Anterior cingulate cortex (tissue), 58 donors: Measurements from ENCODE around the gene TPRA1.
"Not testable (repeated sequence)": the region's sequence is repeated elsewhere in the genome, so short reads cannot be mapped to it uniquely, and the experiment has no call there.

Experiments used
- DNase-seq, 58 donors: peaks; one replicate each; lab custom pipeline; 2025; lab: John Stamatoyannopoulos, UW

The TPRA1 gene

DNA sequence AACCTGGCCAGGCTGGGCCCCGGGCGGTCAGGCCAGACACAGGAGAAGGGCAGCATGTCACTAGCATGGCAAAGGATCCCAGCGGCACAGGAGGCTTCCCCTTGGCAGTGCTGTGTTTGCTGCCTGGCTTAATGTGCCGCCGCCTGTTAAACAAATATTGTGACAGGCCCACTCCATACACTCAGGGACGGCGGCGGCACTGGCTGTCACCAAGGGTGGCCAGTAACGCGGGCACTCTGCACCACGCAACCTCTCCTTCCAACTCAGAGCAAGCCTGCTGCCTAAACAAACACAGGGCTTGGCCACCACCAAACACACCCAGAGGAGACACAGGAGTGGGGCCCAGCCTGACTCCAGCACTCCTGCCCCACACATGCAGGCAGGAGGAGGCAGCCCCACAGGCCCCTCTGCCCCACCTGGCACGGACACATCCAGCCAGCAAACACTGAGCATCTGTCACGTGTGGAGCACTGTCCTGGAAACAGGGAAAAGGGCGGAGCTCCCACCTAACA lies 48.0 kb downstream of the TPRA1 start:
- no peak for DNase-seq

GRCh38 chr3:127541320-127541719 lies 49.2 kb downstream of the TPRA1 start:
- DNase-seq, result no peak

GRCh38 chr3:127539366-127540060 lies 51.0 kb downstream of the TPRA1 start:
- no peak for DNase-seq

DNA sequence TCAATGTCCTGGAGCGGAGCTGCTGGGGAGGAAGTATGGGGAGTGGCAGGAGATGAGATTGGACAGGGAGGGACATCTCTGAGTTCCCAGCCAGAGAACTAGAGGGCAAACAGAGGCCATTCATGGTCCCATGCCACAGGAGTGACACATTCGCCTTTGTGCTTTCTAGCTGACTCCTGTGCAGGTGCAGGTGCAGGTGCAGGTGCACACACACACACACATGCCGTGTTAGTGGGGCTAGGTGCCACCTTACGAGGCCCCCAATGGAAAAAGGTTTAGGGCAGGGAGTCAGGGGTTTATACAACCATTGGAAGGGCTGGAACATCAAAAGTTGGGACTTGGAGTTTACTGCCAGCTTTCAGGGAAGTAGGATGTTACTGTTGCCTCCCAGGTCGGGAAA lies 52.0 kb downstream of the TPRA1 start:
- DNase-seq, result no peak

GRCh38 chr3:127536830-127537812 lies 53.4 kb downstream of the TPRA1 start:
- DNase-seq, result no peak

DNA sequence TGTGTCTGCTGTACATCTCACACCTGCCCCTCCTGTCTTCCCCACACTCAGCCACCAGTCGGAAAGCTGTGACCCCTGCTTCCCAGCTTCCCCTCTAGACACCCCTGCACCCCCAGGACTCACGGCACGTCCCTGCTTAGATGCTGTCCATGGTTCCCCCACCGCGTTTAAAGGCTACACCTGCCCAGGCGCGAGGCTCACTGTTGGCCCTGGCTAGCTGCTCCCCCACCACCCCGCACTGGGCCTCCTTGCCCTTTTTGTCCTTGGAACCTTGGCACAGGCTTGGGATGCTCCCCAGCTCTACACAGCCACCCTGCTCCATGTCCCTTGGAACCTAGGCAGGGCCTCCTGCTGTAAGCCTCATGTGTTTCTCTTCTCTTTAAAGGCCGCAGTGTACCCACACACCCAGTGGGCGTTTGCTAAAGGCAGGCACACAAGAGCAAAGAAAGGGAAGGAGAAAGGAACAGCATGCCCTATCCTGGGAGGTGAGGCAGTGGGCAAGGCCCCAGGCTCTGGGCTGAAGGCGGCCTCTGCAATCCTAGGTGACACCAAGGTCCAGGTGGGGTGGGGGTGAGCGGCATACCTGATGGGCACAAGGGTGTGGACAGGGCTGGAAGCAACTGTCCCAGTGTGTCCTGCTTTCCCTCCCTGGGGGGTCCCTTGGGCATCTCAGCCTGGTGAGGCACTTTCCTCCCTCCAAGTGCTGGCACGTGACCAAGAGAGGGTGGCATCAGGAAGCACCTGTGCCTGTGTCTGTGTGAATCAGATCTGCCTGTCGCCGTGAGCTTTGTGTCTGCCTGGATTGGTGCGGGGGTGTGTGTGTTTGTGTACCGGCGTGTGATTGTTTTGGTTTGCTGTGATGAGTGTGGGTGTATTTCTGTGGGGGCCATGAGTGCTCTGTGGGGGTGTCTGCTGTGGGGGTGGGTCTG lies 54.4 kb downstream of the TPRA1 start:
- DNase-seq, result peak in 15 of 58 donors; percentile 19 to 70 (median 40)

- DNase-seq, result no peak
These were observed 55.3 kb downstream of the TPRA1 start for GRCh38 chr3:127535106-127535785.

DNA sequence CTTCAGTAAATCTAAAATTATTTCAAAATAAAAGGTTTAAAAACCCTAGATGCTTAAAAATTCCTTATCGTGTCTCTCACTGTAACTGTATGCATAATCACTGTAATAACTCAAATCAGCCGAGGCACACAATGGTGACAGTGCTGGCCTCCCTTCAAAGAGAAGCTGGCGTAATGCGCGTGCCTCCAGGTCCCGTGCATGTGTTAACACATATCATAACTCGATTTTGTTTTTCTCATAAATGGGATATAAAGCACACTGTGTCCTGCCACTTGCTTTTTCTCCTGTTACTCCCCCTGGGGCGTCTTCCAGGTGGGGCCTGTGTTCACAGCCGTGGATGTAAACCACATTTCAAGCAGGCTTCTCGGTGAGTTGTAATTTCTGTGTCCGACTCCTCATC lies 56.0 kb downstream of the TPRA1 start:
- DNase-seq, result no peak

- DNase-seq, result no peak
These were observed 56.4 kb downstream of the TPRA1 start for GRCh38 chr3:127534161-127534451.

DNA sequence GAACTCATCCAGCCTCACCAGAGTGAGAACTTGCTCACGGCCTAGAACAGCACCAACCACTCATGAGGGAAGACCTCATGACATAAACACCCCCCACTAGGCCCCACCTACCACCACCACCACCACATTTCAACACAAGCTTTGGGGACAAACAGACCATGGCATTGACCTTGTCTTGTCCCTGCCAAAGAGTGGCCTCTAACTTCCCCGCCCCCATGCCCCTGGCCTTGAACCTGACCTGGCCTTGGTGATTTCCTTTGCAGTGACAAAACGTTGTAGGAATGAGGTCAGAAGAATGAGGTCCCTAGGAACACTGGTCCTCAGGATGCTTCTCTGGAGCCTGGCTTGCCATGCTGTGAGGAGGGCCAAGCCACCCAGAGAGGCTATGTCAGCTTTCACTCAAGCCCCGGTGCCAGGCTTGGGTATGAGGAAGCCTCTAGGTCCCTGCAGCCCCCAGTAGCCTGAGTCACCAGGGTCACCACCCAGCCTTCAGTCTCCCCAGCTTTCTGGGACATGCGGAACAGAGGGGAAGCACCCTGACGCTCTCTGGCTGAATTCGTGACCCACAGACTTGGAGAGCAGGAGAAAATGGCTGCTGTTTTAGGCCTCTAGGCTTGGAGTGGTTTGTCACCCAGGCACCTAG lies 57.9 kb downstream of the TPRA1 start:
- no peak for DNase-seq

- no peak for DNase-seq
These were observed 58.7 kb downstream of the TPRA1 start for GRCh38 chr3:127531821-127532220.

DNA sequence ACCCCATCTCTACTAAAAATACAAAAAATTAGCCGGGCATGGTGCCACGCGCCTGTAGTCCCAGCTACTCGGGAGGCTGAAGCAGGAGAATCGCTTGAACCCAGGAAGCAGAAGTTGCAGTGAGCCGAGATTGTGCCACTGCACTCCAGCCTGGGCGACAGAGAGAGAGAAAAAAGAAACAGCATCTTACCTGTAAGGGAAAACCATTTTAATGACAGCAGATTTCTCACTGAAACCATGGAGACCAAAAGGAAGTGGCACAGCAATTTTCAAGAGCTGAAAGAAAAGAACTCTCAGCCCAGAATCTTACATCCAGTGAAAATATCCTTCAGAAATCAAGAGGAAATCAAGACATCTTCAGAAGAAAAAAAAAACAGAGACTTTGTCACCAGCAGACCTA lies 59.7 kb downstream of the TPRA1 start:
- DNase-seq, result not testable (repeated sequence)

- no peak for DNase-seq
These were observed 61.0 kb downstream of the TPRA1 start for GRCh38 chr3:127529346-127530188.

GRCh38 chr3:127525373-127525772 lies 65.2 kb downstream of the TPRA1 start:
- DNase-seq, result peak in 1 of 58 donors; percentile 17

DNA sequence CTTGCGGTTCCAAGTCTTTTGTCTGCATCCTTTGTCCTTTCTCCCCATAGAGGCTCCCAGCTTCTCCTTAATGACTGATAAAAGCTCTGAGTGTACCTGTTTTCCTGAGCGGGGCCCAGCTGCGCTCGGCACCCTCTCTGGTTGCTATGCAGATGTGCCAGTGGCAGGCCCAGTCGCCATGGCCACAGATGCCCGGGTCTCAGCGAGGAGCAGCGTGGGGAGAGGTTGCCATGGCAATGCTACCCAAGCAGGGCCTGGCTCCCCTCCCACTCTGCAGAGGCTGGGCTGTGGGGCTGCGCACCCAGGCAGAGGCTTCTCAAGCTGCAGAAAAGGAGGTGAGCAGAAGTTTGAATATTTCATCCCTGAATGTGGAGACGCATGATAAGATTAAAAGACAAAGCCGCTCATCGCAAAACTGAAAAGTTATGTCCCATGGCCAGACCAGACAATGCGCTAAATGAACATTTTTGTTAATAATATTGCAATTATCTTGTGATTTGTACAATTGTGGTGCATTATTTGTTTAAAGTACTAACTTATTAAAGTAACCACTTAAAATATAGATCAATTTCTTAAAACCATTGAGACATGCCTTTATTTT lies 66.1 kb downstream of the TPRA1 start:
- DNase-seq, result peak in 2 of 58 donors; percentile 33 to 34
